MM.1S (cell line): ENCODE data around the gene CD93.

Experiments used
- CTCF ChIP-seq: fragments of 300-600 bp; sonication (generic); IDR thresholded peaks from 2 replicates; pipeline ENCODE4 v1.5.1; 2016; ENCODE audit warnings: antibody characterized with exemption, low read length, mixed read lengths
- EZH2 ChIP-seq: fragments of 300-600 bp; sonication (generic); optimal IDR thresholded peaks from 2 replicates; pipeline ENCODE3; 2017; ENCODE audit warnings: low read depth, mild to moderate bottlenecking, antibody characterized with exemption, low read length, mixed read lengths
- EZH2phosphoT487 ChIP-seq: fragments of 300-600 bp; sonication (generic); IDR thresholded peaks from 2 replicates; pipeline ENCODE4 v1.6.1; 2018; ENCODE audit warnings: antibody characterized with exemption, low read length

GRCh38 chr20:23066772-23067171 lies 19.4 kb downstream of the CD93 start:
- TF ChIP-seq CTCF (no peak), EZH2 (no peak), EZH2phosphoT487 (no peak)
